Liver (tissue), 9 donors: Measurements from ENCODE around the gene EIF2AK2. TPM values are rescaled to one million over a fixed set of nuclear protein-coding genes. Genes with fewer than 3 reads are reported as not detected.

Source experiments
- DNase-seq: peaks from one replicate; pipeline ENCODE4 v3.0.0-alpha.2; 2017; ENCODE audit warnings: low spot score
- H3K27ac ChIP-seq, 2 donors: one replicate each; pipeline ENCODE4 v1.7.0; 2013; ENCODE audit warnings: inconsistent platforms in 2 of 2, low read length in 2 of 2, control low read depth in 1 of 2, low read depth in 1 of 2, mild to moderate bottlenecking in 1 of 2
- H3K27me3 ChIP-seq, 4 donors: one replicate each; pipeline versions ENCODE4 v1.6.1 to v1.7.0; 2013; ENCODE audit warnings: low read length in 3 of 4, inconsistent platforms in 1 of 4, mild to moderate bottlenecking in 1 of 4, moderate library complexity in 1 of 4; ENCODE audit not compliant: control insufficient read depth in 4 of 4, insufficient read depth in 4 of 4
- H3K36me3 ChIP-seq, 4 donors: one replicate each; pipeline versions ENCODE4 v1.6.1 to v1.7.0; 2013; ENCODE audit warnings: low read length in 3 of 4, mild to moderate bottlenecking in 3 of 4, low read depth in 1 of 4, moderate library complexity in 1 of 4; ENCODE audit not compliant: control insufficient read depth in 4 of 4, insufficient read depth in 3 of 4
- H3K4me1 ChIP-seq, 4 donors: one replicate each; pipeline versions ENCODE4 v1.6.1 to v1.7.0; 2013; ENCODE audit warnings: low read length in 3 of 4, mild to moderate bottlenecking in 3 of 4, moderate library complexity in 1 of 4; ENCODE audit not compliant: control insufficient read depth in 4 of 4, insufficient read depth in 4 of 4
- H3K4me3 ChIP-seq, 3 donors: one replicate each; pipeline versions ENCODE4 v1.6.1 to v1.7.0; 2013; ENCODE audit warnings: low read length in 3 of 3, control low read depth in 1 of 3, low read depth in 1 of 3, mild to moderate bottlenecking in 1 of 3
- H3K9ac ChIP-seq, 2 donors: one replicate each; pipeline ENCODE4 v1.7.0; 2013; ENCODE audit warnings: low read length in 2 of 2, mild to moderate bottlenecking in 2 of 2, moderate library complexity in 2 of 2, control low read depth in 1 of 2, low read depth in 1 of 2
- H3K9me3 ChIP-seq, 4 donors: one replicate each; pipeline versions ENCODE4 v1.6.1 to v1.7.0; 2013; ENCODE audit warnings: low read length in 3 of 4; ENCODE audit not compliant: control insufficient read depth in 4 of 4
- EGR1 ChIP-seq, 2 donors: IDR thresholded peaks; 2 replicates each; pipeline ENCODE4 v1.6.1; 2016 to 2018; ENCODE audit warnings: antibody characterized with exemption in 2 of 2, low read depth in 2 of 2
- FOXA1 ChIP-seq: IDR thresholded peaks from 2 replicates; pipeline ENCODE4 v1.6.1; 2016; ENCODE audit warnings: antibody characterized with exemption
- FOXA2 ChIP-seq: IDR thresholded peaks from 2 replicates; pipeline ENCODE4 v1.6.1; 2016; ENCODE audit warnings: antibody characterized with exemption
- GABPA ChIP-seq, 2 donors: IDR thresholded peaks in 1 of 2; conservative IDR thresholded peaks in 1 of 2; 2 replicates each; pipeline ENCODE4 v1.6.1; 2016; ENCODE audit warnings: antibody characterized with exemption in 2 of 2, mild to moderate bottlenecking in 1 of 2, moderate library complexity in 1 of 2
- HNF4A ChIP-seq, 2 donors: conservative IDR thresholded peaks; 2 replicates each; pipeline ENCODE4 v1.6.1; 2016; ENCODE audit warnings: antibody characterized with exemption in 2 of 2, mild to moderate bottlenecking in 2 of 2
- HNF4G ChIP-seq: IDR thresholded peaks from 2 replicates; pipeline ENCODE4 v1.6.1; 2016; ENCODE audit warnings: antibody characterized with exemption
- JUND ChIP-seq, 2 donors: IDR thresholded peaks; 2 replicates each; pipeline ENCODE4 v1.6.1; 2016; ENCODE audit warnings: antibody characterized with exemption in 2 of 2
- NR2F2 ChIP-seq: IDR thresholded peaks from 2 replicates; pipeline ENCODE4 v1.6.1; 2016; ENCODE audit warnings: antibody characterized with exemption
- RAD21 ChIP-seq, 2 donors: IDR thresholded peaks; 2 replicates each; pipeline ENCODE4 v1.6.1; 2016; ENCODE audit warnings: antibody characterized with exemption in 2 of 2, mild to moderate bottlenecking in 2 of 2
- RXRA ChIP-seq, 2 donors: IDR thresholded peaks; 2 replicates each; pipeline ENCODE4 v1.6.1; 2017 to 2018; ENCODE audit warnings: antibody characterized with exemption in 2 of 2, mild to moderate bottlenecking in 1 of 2
- SP1 ChIP-seq: IDR thresholded peaks from 2 replicates; pipeline ENCODE4 v1.6.1; 2018; ENCODE audit warnings: antibody characterized with exemption, mild to moderate bottlenecking
- TAF1 ChIP-seq: conservative IDR thresholded peaks from 2 replicates; pipeline ENCODE4 v1.6.1; 2016; ENCODE audit warnings: antibody characterized with exemption, mild to moderate bottlenecking
- YY1 ChIP-seq: IDR thresholded peaks from 2 replicates; pipeline ENCODE4 v1.6.1; 2016; ENCODE audit warnings: antibody characterized with exemption, mild to moderate bottlenecking
- ZBTB33 ChIP-seq: IDR thresholded peaks from 2 replicates; pipeline ENCODE4 v1.6.1; 2016; ENCODE audit warnings: antibody characterized with exemption
- WGBS: extraction: QIAGEN DNeasy Blood & Tissue Kit; methylation state at CpG from one replicate; pipeline ENCODE4 v1.1.7; 2013; 5-methylcytosine and 5-hydroxymethylcytosine counted together
- polyA plus RNA-seq, 2 donors: library from polyadenylated mRNA; stranded (reverse) in 1 of 2; unstranded in 1 of 2; fragments of 200-250 nt in 1 of 2; fragments of >200 nt in 1 of 2; fragmentation: Nextera tagmentation in 1 of 2; extraction: Ambion mirVana in 1 of 2; gene quantifications; one replicate each; pipeline versions ENCODE4 v1.2.1 to v1.2.3, GENCODE V29; 2013 to 2015
- total RNA-seq, 2 donors: library from RNA; depleted of rRNA; stranded (reverse); fragments of >200 nt; gene quantifications; one replicate each; pipeline ENCODE4 v1.2.3, GENCODE V29; 2014
- TF ChIP-seq, protein P1 (sequence below): IDR thresholded peaks from 2 replicates; pipeline ENCODE4 v1.6.1; 2016; ENCODE audit warnings: antibody characterized with exemption
- donor health status: healthy.
- donor health status: healthy.
- donor health status: healthy.
- donor health status: healthy.
- donor health status: healthy.

The EIF2AK2 gene
- total and polyA plus RNA-seq, 4 donors, result 4.4 to 20.0 (median 13.2) TPM

- H3K4me1 ChIP-seq, result peaks cover 2 to 3% (median 3%) of the 10 kb centered on the region in 4 donors
- H3K27ac ChIP-seq, result no peak overlapping the region
- no peaks in the 10 kb centered on the region for H3K27me3 ChIP-seq
- H3K4me3 ChIP-seq, result no peak overlapping the region
- no peak for TF ChIP-seq EGR1 (IDR thresholded peaks at IDR 0.05; ENCODE audit: low read depth in 2 of 2)
- H3K9me3 ChIP-seq, result no peaks in the 10 kb centered on the region
- H3K9ac ChIP-seq, result no peak overlapping the region
- 91% methylated on average over 3 of the region's 3 CpGs for WGBS
- DNase-seq, result no peak
- H3K36me3 ChIP-seq, result no peaks in the 10 kb centered on the region
Observed at GRCh38 chr2:37167636-37168180, 10.9 kb upstream of the EIF2AK2 start.

- H3K4me1 ChIP-seq, result no peaks in the 10 kb centered on the region
- no peak for DNase-seq
- H3K27ac ChIP-seq, result no peak overlapping the region
- 73% methylated on average over 1 of the region's 1 CpG for WGBS
- H3K9me3 ChIP-seq, result no peaks in the 10 kb centered on the region
- no peak overlapping the region for H3K9ac ChIP-seq
- TF ChIP-seq RXRA (IDR thresholded peaks at IDR 0.05) (no peak), HNF4A (conservative IDR thresholded peaks at IDR 0.05) (no peak), YY1 (no peak), RAD21 (IDR thresholded peaks at IDR 0.05) (no peak), EGR1 (IDR thresholded peaks at IDR 0.05; ENCODE audit: low read depth in 2 of 2) (no peak), ZBTB33 (no peak), JUND (IDR thresholded peaks at IDR 0.05) (no peak)
- H3K27me3 ChIP-seq, result no peaks in the 10 kb centered on the region
- no peaks in the 10 kb centered on the region for H3K36me3 ChIP-seq
- no peak overlapping the region for H3K4me3 ChIP-seq
Observed at GRCh38 chr2:37164757-37165156, 8.0 kb upstream of the EIF2AK2 start.

DNA sequence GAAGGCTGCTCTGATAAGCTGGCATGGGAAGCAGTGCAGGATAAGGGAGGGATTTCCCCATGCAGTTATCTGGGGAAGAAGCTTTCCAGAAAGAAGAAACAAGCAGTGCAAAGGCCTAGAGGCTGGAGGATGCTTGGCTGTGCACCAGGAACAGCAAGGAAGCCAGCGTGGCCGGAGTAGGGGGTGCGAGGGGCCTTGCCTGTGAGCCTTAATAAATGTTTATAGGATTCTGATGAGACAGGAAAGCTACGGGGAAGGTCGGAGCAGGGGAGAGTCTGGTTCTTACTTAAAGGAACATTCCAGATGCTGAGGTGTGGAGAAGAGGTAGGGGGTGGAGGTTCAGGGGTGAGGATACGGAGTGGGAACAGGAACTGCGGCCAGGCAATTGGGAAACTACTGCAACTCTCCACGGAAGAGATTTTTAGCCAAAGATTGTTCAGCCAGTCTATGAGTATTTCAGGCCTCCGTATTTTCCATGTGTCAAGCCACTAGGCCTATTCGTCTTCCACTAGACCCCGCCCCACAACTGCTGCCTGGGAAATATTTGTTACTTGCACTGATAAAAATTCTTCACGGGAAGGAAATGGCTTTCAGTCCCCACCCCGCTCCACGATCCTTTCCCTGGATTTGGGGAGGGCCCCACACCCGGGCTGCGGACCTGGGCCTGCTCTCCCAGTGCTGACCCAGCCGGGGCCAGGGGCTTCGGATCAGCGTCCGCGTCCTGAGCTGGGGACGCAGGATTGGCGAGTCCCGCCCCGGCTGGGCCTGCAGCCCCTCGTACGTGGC, 516 bp downstream of the EIF2AK2 start:
- Histone ChIP-seq H3K27ac (peak overlapping the region; percentile 76 to 79), H3K4me3 (peak overlapping the region; percentile 88 to 99 (median 91)), H3K9ac (peak overlapping the region; percentile 62 to 79), H3K27me3 (no peaks in the 10 kb centered on the region), H3K9me3 (no peaks in the 10 kb centered on the region), H3K36me3 (peaks cover 0 to 2% (median 0%) of the 10 kb centered on the region in 4 donors), H3K4me1 (peaks cover 0 to 11% (median 7%) of the 10 kb centered on the region in 4 donors)
- peak; percentile 54 for DNase-seq
- 1% methylated on average over 27 of the region's 27 CpGs for WGBS
- TF ChIP-seq HNF4G, result no peak

DNA sequence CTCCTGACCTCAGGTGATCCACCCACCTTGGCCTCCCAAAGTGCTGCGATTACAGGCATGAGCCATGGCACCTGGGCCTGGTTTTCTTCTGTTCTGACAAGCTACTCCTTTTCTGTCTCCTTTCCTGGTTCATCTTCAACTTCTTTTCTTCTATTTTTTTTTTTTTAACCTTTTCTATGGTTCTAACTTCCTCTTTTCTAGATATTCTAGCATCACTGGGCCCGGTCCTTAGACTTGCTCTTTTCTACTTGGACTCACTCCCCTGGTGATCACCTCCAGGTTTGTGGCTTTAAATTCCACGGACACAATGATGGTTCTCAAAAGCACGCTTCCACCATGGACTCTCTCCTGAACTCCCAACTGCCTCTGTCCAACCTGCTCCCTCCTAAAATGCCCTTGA, 2.0 kb downstream of the EIF2AK2 start:
- Histone ChIP-seq H3K9me3 (no peaks in the 10 kb centered on the region), H3K36me3 (peaks cover 0 to 2% (median 0%) of the 10 kb centered on the region in 4 donors), H3K27me3 (no peaks in the 10 kb centered on the region), H3K4me3 (no peak overlapping the region), H3K9ac (no peak overlapping the region), H3K4me1 (peaks cover 1 to 14% (median 8%) of the 10 kb centered on the region in 4 donors), H3K27ac (no peak overlapping the region)
- DNase-seq, result no peak
- 94% methylated on average over 4 of the region's 4 CpGs for WGBS
- TF ChIP-seq JUND (IDR thresholded peaks at IDR 0.05) (no peak), GABPA (IDR thresholded peaks at IDR 0.05 in 1 of 2, conservative IDR thresholded peaks at IDR 0.05 in 1 of 2) (no peak), FOXA1 (no peak), HNF4G (no peak), NR2F2 (no peak), RAD21 (IDR thresholded peaks at IDR 0.05) (no peak), TAF1 (no peak), SP1 (no peak), YY1 (no peak), FOXA2 (no peak), ZBTB33 (no peak)
- TF ChIP-seq, protein P1, sequence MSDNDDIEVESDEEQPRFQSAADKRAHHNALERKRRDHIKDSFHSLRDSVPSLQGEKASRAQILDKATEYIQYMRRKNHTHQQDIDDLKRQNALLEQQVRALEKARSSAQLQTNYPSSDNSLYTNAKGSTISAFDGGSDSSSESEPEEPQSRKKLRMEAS, result no peak
